Activated CD4-positive, alpha-beta T cell treated with anti-CD3 and anti-CD28 coated beads for 24 hours (primary cell): ENCODE measurements around the gene KDM8.

Experiments used
- DNase-seq, 2 donors: peaks; one replicate each; pipeline ENCODE4 v3.0.0-alpha.2; 2020; ENCODE audit warnings: low read depth in 2 of 2

Gene KDM8

GRCh38 chr16:27203507-27204311 lies at the start of gene KDM8:
Gene KDM8, plus strand, starts transcription at chr16:27203526. Its CDS starts 6,598 bp downstream, at chr16:27210124.
- DNase-seq = peak; percentile 98 to 99

GRCh38 chr16:27154705-27155521 lies 48.4 kb upstream of the KDM8 start:
- DNase-seq = peak; percentile 68 to 69

- no peak for DNase-seq
These were observed 46.7 kb upstream of the KDM8 start for GRCh38 chr16:27156579-27156978.

- DNase-seq = no peak
These were observed 41.9 kb upstream of the KDM8 start for GRCh38 chr16:27161398-27161797.

- no peak for DNase-seq
These were observed 39.0 kb upstream of the KDM8 start for GRCh38 chr16:27164352-27164751.

GRCh38 chr16:27165576-27165975 lies 37.8 kb upstream of the KDM8 start:
- no peak for DNase-seq

GRCh38 chr16:27168790-27169189 lies 34.5 kb upstream of the KDM8 start:
- DNase-seq = no peak

GRCh38 chr16:27169511-27170071 lies 33.7 kb upstream of the KDM8 start:
- DNase-seq = peak; percentile 14 to 57

GRCh38 chr16:27171584-27171983 lies 31.7 kb upstream of the KDM8 start:
- no peak for DNase-seq

- no peak for DNase-seq
These were observed 29.3 kb upstream of the KDM8 start for GRCh38 chr16:27174007-27174406.

- DNase-seq = no peak
These were observed 28.5 kb upstream of the KDM8 start for GRCh38 chr16:27174798-27175197.

- no peak for DNase-seq
These were observed 27.4 kb upstream of the KDM8 start for GRCh38 chr16:27175888-27176287.

GRCh38 chr16:27177031-27177774 lies 26.1 kb upstream of the KDM8 start:
- peak in 1 of 2 donors; percentile 19 for DNase-seq

- peak; percentile 76 to 85 for DNase-seq
These were observed 23.7 kb upstream of the KDM8 start for GRCh38 chr16:27179500-27180072.

- DNase-seq = no peak
These were observed 22.1 kb upstream of the KDM8 start for GRCh38 chr16:27181019-27181790.

GRCh38 chr16:27182906-27183405 lies 20.4 kb upstream of the KDM8 start:
- DNase-seq = no peak

GRCh38 chr16:27185776-27186130 lies 17.6 kb upstream of the KDM8 start:
- no peak for DNase-seq

GRCh38 chr16:27188633-27189032 lies 14.7 kb upstream of the KDM8 start:
- DNase-seq = no peak

- no peak for DNase-seq
These were observed 13.9 kb upstream of the KDM8 start for GRCh38 chr16:27189335-27189972.

- no peak for DNase-seq
These were observed 12.9 kb upstream of the KDM8 start for GRCh38 chr16:27190316-27190871.
